ENCODE data around the gene RSL1D1. TPM values are rescaled to one million over a fixed set of nuclear protein-coding genes. Genes with fewer than 3 reads are reported as not detected.

Gene RSL1D1
- total and polyA plus RNA-seq, 9 of the 15 experiments (the other 6 are each of a cell fraction or from before 2014, with no cell fraction given), result 259 to 753 (median 373) TPM

- POLR2A ChIA-PET, result interaction anchor here (0.9 kb wide), 1 partner anchor 14 kb away, joined by 3 read pairs; no protein-coding TSS in a partner anchor
- Histone ChIP-seq H3K9me3 (replicated peaks; ENCODE audit: control insufficient read depth, insufficient read depth, low read depth, low read length) (no peaks in the 10 kb centered on the region), H3K79me2 (ENCODE audit: control insufficient read depth, insufficient read depth, low read length) (peaks cover 24% of the 10 kb centered on the region), H4K20me1 (replicated peaks; ENCODE audit: control insufficient read depth, insufficient read depth, low read length) (no peaks in the 10 kb centered on the region), H3K27ac (ENCODE audit: extremely low read depth, low read depth, low read length) (no peak overlapping the region), H3K27me3 (ENCODE audit: control insufficient read depth in 2 of 2, insufficient read depth in 2 of 2, low read length in 2 of 2) (no peaks in the 10 kb centered on the region; a peak in 1 of 5 replicates), H3K9ac (ENCODE audit: insufficient read depth in 1 of 2, low read depth in 2 of 2, low read length in 2 of 2) (no peak overlapping the region; a peak in 1 of 4 replicates), H3K4me3 (no peak overlapping the region), H3K4me2 (ENCODE audit: insufficient read depth, low read length) (0 out of 2 replicates have a peak overlapping the region, but pooled peaks have one; percentile 1), H3K36me3 (ENCODE audit: control insufficient read depth, insufficient read depth, low read length) (no peaks in the 10 kb centered on the region), H2AFZ (ENCODE audit: low read depth, low read length) (no peak overlapping the region), H3K4me1 (replicated peaks in 1 of 2; ENCODE audit: control insufficient read depth in 2 of 2, insufficient read depth in 2 of 2, low read length in 2 of 2) (peaks cover 24 to 34% of the 10 kb centered on the region in 2 experiments; a peak in 4 of 5 replicates), H3K9me1 (ENCODE audit: control insufficient read depth, insufficient read depth, low read length) (no peaks in the 10 kb centered on the region)
- DNase-seq (ENCODE audit: extremely low read depth in 1 of 4, low spot score in 3 of 4), result peak in 1 of 4 experiments; percentile 46
- TF ChIP-seq ATF3 (IDR thresholded peaks at IDR 0.05), result peak; percentile 21; the same call in 1 of the 2 replicates
- TF ChIP-seq ATF3 (CRISPR knock-in tag; conservative IDR thresholded peaks at IDR 0.05), result no peak
- peak; percentile 4 for TF ChIP-seq MEIS2 (IDR thresholded peaks at IDR 0.05; ENCODE audit: partially characterized antibody)
- no peak for TF ChIP-seq TAF9B (IDR thresholded peaks at IDR 0.05; ENCODE audit: partially characterized antibody)
- peak in 1 of 2 experiments; percentile 44; a peak in 1 of 4 replicates for TF ChIP-seq RCOR1 (IDR thresholded peaks at IDR 0.05; ENCODE audit: borderline replicate concordance in 1 of 2, low read depth in 2 of 2, low read length in 2 of 2)
- TF ChIP-seq ZNF316 (IDR thresholded peaks at IDR 0.05), result 0 out of 2 replicates have a peak, but pooled peaks have one; percentile 1
- TF ChIP-seq FOSL1 (tag; conservative IDR thresholded peaks at IDR 0.05), result peak; percentile 39; the same call in 1 of the 2 replicates
- TF ChIP-seq JUND (IDR thresholded peaks at IDR 0.05; ENCODE audit: borderline replicate concordance, low read depth, low read length), result peak; percentile 8; the same call in 1 of the 2 replicates
- peak; percentile 14; the same call in 1 of the 3 replicates for TF ChIP-seq JUND (tag; IDR thresholded peaks at IDR 0.05; ENCODE audit: borderline replicate concordance, low read depth, low read length)
- TF ChIP-seq CTBP1 (IDR thresholded peaks at IDR 0.05; ENCODE audit: borderline replicate concordance), result peak; percentile 58
- no peak for TF ChIP-seq ZNF134 (CRISPR knock-in tag; conservative IDR thresholded peaks at IDR 0.05)
- no TSS peak for BruUV-seq (replicated peaks)
- CTCF ChIA-PET (ENCODE audit: low intra/inter-chr PET ratio), result interaction anchor here (0.7 kb wide), 1 partner anchor 395 kb away, joined by 3 read pairs; no protein-coding TSS in a partner anchor
- 55% methylated on average over 3 of the region's 3 CpGs for WGBS (ENCODE audit: insufficient coverage, low coverage, missing lambda C conversion rate)
- intact Hi-C loops (cut with micrococcal nuclease) (no loop called here), in situ Hi-C loops (cut with MboI) (loop anchor here (10.0 kb wide), 1 partner anchor 267 kb away; no protein-coding TSS in a partner anchor)
- ATAC-seq, result no peak
- FAIRE-seq, result no peak
Measured at GRCh38 chr16:11801481-11802021, 49.8 kb downstream of the RSL1D1 start.

Measured in K562 (cell line).